Parathyroid adenoma (tissue), 2 donors: ENCODE data around the gene ITIH1.

ENCODE experiments used
- H2AFZ ChIP-seq: fragments of 300-600 bp; sonication (generic); one replicate; pipeline ENCODE4 v1.7.0; 2017; ENCODE audit warnings: antibody characterized with exemption, mild to moderate bottlenecking
- H3K27ac ChIP-seq: fragments of 300-600 bp; sonication (generic); one replicate; pipeline ENCODE4 v1.7.0; 2017
- H3K27me3 ChIP-seq: fragments of 300-600 bp; sonication (generic); one replicate; pipeline ENCODE4 v1.7.0; 2017; ENCODE audit warnings: low read length; ENCODE audit not compliant: control insufficient read depth, insufficient read depth
- H3K36me3 ChIP-seq: fragments of 300-600 bp; sonication (generic); one replicate; pipeline ENCODE4 v1.7.0; 2017; ENCODE audit warnings: low read length; ENCODE audit not compliant: control insufficient read depth, insufficient read depth
- H3K4me1 ChIP-seq: fragments of 300-600 bp; sonication (generic); one replicate; pipeline ENCODE4 v1.7.0; 2017; ENCODE audit warnings: control low read depth
- H3K4me2 ChIP-seq: fragments of 300-600 bp; sonication (generic); one replicate; pipeline ENCODE4 v1.7.0; 2017; ENCODE audit warnings: low read length
- H3K4me3 ChIP-seq: fragments of 300-600 bp; sonication (generic); one replicate; pipeline ENCODE4 v1.7.0; 2017; ENCODE audit warnings: low read depth, low read length
- H3K79me2 ChIP-seq: fragments of 300-600 bp; sonication (generic); one replicate; pipeline ENCODE4 v1.7.0; 2017; ENCODE audit warnings: control low read depth
- H3K9ac ChIP-seq: fragments of 300-600 bp; sonication (generic); one replicate; pipeline ENCODE4 v1.7.0; 2017; ENCODE audit warnings: mild to moderate bottlenecking
- H3K9me3 ChIP-seq: fragments of 300-600 bp; sonication (generic); one replicate; pipeline ENCODE4 v1.7.0; 2017; ENCODE audit warnings: low read length; ENCODE audit not compliant: control insufficient read depth
- TF ChIP-seq, protein P1 (sequence below): fragments of 300-600 bp; sonication (generic); IDR thresholded peaks from one replicate; pipeline ENCODE4 v1.7.0; 2017; ENCODE audit warnings: antibody characterized with exemption, mild to moderate bottlenecking
- donor health status: primary hyperparathyroidism.

Gene ITIH1

DNA sequence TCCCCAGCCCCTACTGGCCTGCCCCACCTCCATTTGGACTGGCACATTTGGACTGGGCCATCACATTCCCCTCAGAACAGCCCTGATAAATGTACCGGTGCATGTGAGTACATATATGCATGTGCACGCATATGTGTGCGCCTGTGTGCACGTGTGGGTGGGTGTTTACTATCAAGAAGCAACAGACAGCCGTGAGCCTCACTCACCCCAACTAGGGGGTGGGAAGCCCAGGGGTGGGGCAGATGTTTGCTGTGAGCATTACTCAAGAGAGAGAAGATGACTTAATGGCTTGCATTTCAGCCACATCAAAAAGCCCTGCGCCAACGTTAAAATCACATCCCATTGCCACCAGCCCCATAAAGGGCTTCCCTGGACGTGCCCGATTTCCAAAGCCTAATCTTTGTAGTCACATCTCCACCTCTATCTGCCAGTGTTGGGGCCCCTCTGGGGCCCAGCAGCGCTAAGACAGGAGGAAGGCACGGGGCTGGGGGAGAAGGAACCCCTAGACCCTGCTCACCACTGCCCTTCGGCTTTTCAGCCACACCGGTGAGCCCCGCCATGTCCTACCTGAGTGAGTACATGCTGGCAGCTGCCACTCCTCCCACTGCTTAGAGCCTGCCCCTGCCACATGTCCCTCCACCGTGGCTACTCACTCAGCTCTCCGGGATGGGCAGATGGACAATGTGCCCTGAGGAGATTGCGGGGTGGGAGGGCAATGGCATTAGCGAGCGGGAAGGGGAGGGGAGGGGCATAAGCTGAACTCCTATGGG, 28.1 kb downstream of the ITIH1 start:
- Histone ChIP-seq H3K9me3 (no peaks in the 10 kb centered on the region), H3K36me3 (no peaks in the 10 kb centered on the region), H3K4me1 (no peaks in the 10 kb centered on the region), H3K4me2 (no peak overlapping the region), H3K27ac (no peak overlapping the region), H2AFZ (no peak overlapping the region), H3K9ac (no peak overlapping the region), H3K79me2 (no peaks in the 10 kb centered on the region), H3K27me3 (no peaks in the 10 kb centered on the region), H3K4me3 (no peak overlapping the region)
- TF ChIP-seq, protein P1, sequence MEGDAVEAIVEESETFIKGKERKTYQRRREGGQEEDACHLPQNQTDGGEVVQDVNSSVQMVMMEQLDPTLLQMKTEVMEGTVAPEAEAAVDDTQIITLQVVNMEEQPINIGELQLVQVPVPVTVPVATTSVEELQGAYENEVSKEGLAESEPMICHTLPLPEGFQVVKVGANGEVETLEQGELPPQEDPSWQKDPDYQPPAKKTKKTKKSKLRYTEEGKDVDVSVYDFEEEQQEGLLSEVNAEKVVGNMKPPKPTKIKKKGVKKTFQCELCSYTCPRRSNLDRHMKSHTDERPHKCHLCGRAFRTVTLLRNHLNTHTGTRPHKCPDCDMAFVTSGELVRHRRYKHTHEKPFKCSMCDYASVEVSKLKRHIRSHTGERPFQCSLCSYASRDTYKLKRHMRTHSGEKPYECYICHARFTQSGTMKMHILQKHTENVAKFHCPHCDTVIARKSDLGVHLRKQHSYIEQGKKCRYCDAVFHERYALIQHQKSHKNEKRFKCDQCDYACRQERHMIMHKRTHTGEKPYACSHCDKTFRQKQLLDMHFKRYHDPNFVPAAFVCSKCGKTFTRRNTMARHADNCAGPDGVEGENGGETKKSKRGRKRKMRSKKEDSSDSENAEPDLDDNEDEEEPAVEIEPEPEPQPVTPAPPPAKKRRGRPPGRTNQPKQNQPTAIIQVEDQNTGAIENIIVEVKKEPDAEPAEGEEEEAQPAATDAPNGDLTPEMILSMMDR = no peak

DNA sequence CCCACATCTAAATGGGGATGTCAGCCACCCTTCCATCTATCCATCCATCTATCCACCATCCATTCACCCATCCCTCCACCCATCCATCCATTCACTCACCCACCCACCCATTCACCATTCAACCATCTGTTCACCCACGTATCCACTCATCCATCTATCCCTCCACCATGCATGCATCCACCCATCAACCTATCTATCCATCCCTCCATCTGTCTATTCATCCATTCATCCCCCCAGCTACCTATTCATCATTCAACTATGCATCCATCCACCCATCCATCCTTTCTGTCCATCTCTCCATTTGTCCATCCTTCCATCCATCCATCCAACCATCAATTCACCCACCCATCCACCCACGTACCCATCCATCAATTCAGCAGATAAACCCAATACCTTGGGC, 31.8 kb downstream of the ITIH1 start:
- no peak overlapping the region for H3K4me2 ChIP-seq
- H3K27me3 ChIP-seq = no peaks in the 10 kb centered on the region
- H3K4me3 ChIP-seq = no peak overlapping the region
- H3K9me3 ChIP-seq = no peaks in the 10 kb centered on the region
- H3K4me1 ChIP-seq = no peaks in the 10 kb centered on the region
- TF ChIP-seq, protein P1 = no peak
- no peaks in the 10 kb centered on the region for H3K79me2 ChIP-seq
- H2AFZ ChIP-seq = no peak overlapping the region
- no peak overlapping the region for H3K27ac ChIP-seq
- H3K9ac ChIP-seq = no peak overlapping the region
- no peaks in the 10 kb centered on the region for H3K36me3 ChIP-seq

DNA sequence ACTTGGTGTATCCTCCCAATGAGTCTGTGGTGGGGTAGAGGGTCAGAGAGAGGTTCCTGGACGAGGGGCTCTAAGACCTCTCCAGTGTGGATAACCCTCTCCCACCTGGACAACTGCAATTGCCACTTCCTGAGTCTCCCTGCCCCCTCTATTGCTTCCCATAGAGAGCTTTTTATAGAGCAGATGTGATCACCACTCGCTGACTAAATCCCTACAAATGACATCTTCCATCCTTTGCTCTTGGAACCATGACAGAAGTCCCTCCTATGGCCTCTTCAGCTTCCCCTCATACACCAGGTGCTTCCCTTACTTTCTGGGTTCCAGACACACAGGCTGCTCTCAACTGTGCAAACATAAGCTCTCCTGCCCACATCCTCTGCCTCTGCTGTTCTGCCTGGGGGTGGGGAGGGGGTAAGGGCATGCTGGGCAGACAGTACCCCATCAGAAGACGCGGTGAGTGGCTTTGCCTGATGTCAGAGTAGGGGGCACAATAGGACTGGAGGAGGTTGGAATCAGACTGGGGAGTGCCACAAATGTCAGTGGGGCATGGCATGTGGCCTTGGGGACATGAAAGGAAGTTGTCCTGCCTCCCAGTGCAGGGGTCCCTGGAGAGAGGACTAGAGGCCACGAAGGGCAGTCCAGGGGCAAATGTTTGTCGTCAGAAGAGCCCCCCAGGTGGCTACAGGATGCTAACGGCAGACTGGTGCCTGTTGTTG, 32.4 kb downstream of the ITIH1 start:
- Histone ChIP-seq H3K4me1 (no peaks in the 10 kb centered on the region), H3K9ac (no peak overlapping the region), H2AFZ (no peak overlapping the region), H3K9me3 (no peaks in the 10 kb centered on the region), H3K4me3 (no peak overlapping the region), H3K36me3 (no peaks in the 10 kb centered on the region), H3K27ac (no peak overlapping the region), H3K79me2 (no peaks in the 10 kb centered on the region), H3K27me3 (no peaks in the 10 kb centered on the region), H3K4me2 (no peak overlapping the region)
- TF ChIP-seq, protein P1 = no peak

DNA sequence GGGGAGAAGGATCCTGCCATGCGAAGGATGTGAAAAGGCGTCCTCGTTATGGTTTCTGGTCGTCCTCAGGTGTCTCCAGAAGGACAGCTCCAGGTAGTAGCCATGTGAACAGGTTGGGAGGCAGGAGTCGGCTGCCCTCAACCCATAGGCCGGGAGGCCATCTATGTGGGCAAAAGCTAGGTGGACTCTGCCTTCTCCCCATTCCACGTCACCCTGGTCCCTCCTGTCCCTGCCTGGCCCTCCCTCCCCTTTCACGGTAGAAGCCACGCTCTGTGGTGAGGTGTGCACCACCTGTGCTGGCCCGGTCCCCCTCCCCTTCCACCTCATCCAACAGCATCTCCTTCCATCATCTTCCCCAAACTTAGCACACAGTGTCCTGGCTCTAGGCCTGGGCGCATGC, 33.5 kb downstream of the ITIH1 start:
- H3K4me3 ChIP-seq = no peak overlapping the region
- H2AFZ ChIP-seq = no peak overlapping the region
- TF ChIP-seq, protein P1 = no peak
- no peak overlapping the region for H3K9ac ChIP-seq
- H3K27ac ChIP-seq = no peak overlapping the region
- no peaks in the 10 kb centered on the region for H3K36me3 ChIP-seq
- no peaks in the 10 kb centered on the region for H3K9me3 ChIP-seq
- no peaks in the 10 kb centered on the region for H3K4me1 ChIP-seq
- no peak overlapping the region for H3K4me2 ChIP-seq
- no peaks in the 10 kb centered on the region for H3K27me3 ChIP-seq
- H3K79me2 ChIP-seq = no peaks in the 10 kb centered on the region
